Gastroesophageal sphincter (tissue), 4 donors: ENCODE results near the gene VASN. TPM values are rescaled to one million over a fixed set of nuclear protein-coding genes. Genes with fewer than 3 reads are reported as not detected.

Source experiments
- ATAC-seq: fragments of 150-250 bp; one replicate; pipeline ENCODE4 v1.9.1; 2016; ENCODE audit warnings: mild to moderate bottlenecking, moderate library complexity
- H3K27ac ChIP-seq, 4 donors: fragments of 200-600 bp; sonication (generic) in 3 of 4; 1 replicate in 3 of 4; 2 replicates in 1 of 4; pipeline ENCODE4 v1.5.1; 2016 to 2019
- H3K27me3 ChIP-seq: fragments of 200-600 bp; sonication (generic); one replicate; pipeline ENCODE4 v1.5.1; 2019
- H3K36me3 ChIP-seq, 2 donors: fragments of 200-600 bp; sonication (generic); one replicate each; pipeline ENCODE4 v1.5.1; 2019; ENCODE audit warnings: control low read depth in 1 of 2
- H3K4me1 ChIP-seq, 3 donors: fragments of 200-600 bp; sonication (generic); 1 replicate in 2 of 3; 2 replicates in 1 of 3; pipeline ENCODE4 v1.5.1; 2016 to 2019; ENCODE audit warnings: control low read depth in 2 of 3
- H3K4me3 ChIP-seq, 2 donors: fragments of 200-600 bp; sonication (generic); one replicate each; pipeline ENCODE4 v1.5.1; 2019; ENCODE audit warnings: mild to moderate bottlenecking in 1 of 2, moderate library complexity in 1 of 2
- H3K9me3 ChIP-seq, 3 donors: fragments of 200-600 bp; sonication (generic); one replicate each; pipeline ENCODE4 v1.5.1; 2017 to 2019; ENCODE audit warnings: control low read depth in 2 of 3
- EP300 ChIP-seq: sonication (generic); formaldehyde crosslinking; IDR thresholded peaks from one replicate; pipeline ENCODE4 v1.6.1; 2017; ENCODE audit warnings: antibody characterized with exemption, mild to moderate bottlenecking
- POLR2A ChIP-seq, 2 donors: fragments of 450-650 bp; IDR thresholded peaks; one replicate each; pipeline ENCODE4 v1.6.1; 2017; ENCODE audit warnings: antibody characterized with exemption in 2 of 2, mild to moderate bottlenecking in 2 of 2, moderate library complexity in 1 of 2
- POLR2AphosphoS5 ChIP-seq: sonication (generic); formaldehyde crosslinking; IDR thresholded peaks from one replicate; pipeline ENCODE4 v1.6.1; 2017; ENCODE audit warnings: antibody characterized with exemption
- WGBS, 2 donors: methylation state at CpG; one replicate each; pipeline ENCODE4 v1.1.5; 2018; ENCODE audit warnings: low coverage in 1 of 2; 5-methylcytosine and 5-hydroxymethylcytosine counted together
- total RNA-seq, 4 donors: library from RNA; depleted of rRNA; stranded (reverse); fragments of >200 nt; gene quantifications; one replicate each; pipeline ENCODE4 v1.1.0, GENCODE V29; 2016
- TF ChIP-seq, protein P1 (sequence below), 4 experiments: fragments of 200-600 bp in 2 of 4; fragments of 450-650 bp in 2 of 4; sonication (generic) in 1 of 4; IDR thresholded peaks; one replicate each; pipeline ENCODE4 v1.5.1; 2017 to 2019; ENCODE audit warnings: antibody characterized with exemption in 4 of 4, mild to moderate bottlenecking in 2 of 4, moderate library complexity in 2 of 4

VASN gene
- total RNA-seq, 4 donors from 2014 or later = 6.8 to 35.8 (median 19.9) TPM

DNA sequence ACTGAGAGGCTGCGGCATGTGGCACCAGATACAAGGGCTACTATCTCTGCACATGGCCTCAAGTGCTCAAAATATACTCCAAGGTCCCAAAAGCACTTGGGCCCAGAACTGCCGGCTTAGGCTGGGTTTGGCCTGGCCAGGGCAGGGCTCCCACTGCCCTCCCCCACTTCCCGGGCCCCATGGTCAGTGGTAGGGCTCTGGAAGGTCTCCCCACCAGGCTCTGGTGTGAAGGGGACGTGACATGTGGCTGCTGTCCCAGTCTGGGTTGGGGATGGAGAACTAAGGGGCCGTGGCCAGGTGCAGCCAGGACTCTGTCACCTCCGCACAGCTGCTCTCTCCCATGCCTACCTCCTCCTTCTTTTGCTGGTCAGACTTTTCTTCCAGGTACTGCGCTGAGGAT, 14.8 kb upstream of the VASN start:
- peaks cover 0 to 65% of the 10 kb centered on the region in 2 donors for H3K36me3 ChIP-seq
- WGBS, 2 donors = 92 to 94% methylated on average over 2 to 4 of the region's 7 CpGs
- no peak overlapping the region for H3K4me3 ChIP-seq
- H3K9me3 ChIP-seq = no peaks in the 10 kb centered on the region
- peaks cover 0 to 6% (median 0%) of the 10 kb centered on the region in 3 donors for H3K4me1 ChIP-seq
- H3K27me3 ChIP-seq = no peaks in the 10 kb centered on the region
- TF ChIP-seq, protein P1, sequence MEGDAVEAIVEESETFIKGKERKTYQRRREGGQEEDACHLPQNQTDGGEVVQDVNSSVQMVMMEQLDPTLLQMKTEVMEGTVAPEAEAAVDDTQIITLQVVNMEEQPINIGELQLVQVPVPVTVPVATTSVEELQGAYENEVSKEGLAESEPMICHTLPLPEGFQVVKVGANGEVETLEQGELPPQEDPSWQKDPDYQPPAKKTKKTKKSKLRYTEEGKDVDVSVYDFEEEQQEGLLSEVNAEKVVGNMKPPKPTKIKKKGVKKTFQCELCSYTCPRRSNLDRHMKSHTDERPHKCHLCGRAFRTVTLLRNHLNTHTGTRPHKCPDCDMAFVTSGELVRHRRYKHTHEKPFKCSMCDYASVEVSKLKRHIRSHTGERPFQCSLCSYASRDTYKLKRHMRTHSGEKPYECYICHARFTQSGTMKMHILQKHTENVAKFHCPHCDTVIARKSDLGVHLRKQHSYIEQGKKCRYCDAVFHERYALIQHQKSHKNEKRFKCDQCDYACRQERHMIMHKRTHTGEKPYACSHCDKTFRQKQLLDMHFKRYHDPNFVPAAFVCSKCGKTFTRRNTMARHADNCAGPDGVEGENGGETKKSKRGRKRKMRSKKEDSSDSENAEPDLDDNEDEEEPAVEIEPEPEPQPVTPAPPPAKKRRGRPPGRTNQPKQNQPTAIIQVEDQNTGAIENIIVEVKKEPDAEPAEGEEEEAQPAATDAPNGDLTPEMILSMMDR (IDR thresholded peaks at IDR 0.05) = no peak
- TF ChIP-seq POLR2AphosphoS5 (no peak), EP300 (no peak), POLR2A (IDR thresholded peaks at IDR 0.05) (no peak)
- no peak for ATAC-seq
- no peak overlapping the region for H3K27ac ChIP-seq

DNA sequence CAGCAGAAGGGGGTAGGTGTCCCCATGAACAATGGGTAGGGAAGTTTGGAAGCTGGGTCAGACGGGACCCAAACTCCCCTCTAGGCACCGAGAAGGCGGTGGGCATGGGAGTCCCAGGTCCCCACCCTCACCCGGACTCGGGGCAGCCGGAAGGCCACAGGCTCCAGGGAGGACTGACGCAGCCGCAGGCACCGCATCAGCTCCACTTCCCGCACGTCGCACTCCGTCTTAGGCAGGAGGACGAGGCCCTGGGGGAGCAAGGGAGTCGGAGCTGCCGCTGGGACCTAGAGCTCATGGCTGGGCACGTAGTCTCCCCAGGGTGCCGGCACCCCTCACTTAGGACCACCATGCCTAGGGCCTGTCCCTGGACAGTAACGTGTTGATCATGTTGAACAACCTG, 13.4 kb upstream of the VASN start:
- Histone ChIP-seq H3K36me3 (peaks cover 0 to 80% of the 10 kb centered on the region in 2 donors), H3K4me3 (no peak overlapping the region), H3K27ac (no peak overlapping the region), H3K27me3 (no peaks in the 10 kb centered on the region), H3K9me3 (no peaks in the 10 kb centered on the region), H3K4me1 (peaks cover 0 to 6% (median 0%) of the 10 kb centered on the region in 3 donors)
- TF ChIP-seq POLR2A (IDR thresholded peaks at IDR 0.05) (no peak), EP300 (no peak), POLR2AphosphoS5 (no peak)
- TF ChIP-seq, protein P1 (IDR thresholded peaks at IDR 0.05) = no peak
- WGBS, 2 donors = 92 to 100% methylated on average over 3 to 5 of the region's 19 CpGs
- ATAC-seq = no peak

DNA sequence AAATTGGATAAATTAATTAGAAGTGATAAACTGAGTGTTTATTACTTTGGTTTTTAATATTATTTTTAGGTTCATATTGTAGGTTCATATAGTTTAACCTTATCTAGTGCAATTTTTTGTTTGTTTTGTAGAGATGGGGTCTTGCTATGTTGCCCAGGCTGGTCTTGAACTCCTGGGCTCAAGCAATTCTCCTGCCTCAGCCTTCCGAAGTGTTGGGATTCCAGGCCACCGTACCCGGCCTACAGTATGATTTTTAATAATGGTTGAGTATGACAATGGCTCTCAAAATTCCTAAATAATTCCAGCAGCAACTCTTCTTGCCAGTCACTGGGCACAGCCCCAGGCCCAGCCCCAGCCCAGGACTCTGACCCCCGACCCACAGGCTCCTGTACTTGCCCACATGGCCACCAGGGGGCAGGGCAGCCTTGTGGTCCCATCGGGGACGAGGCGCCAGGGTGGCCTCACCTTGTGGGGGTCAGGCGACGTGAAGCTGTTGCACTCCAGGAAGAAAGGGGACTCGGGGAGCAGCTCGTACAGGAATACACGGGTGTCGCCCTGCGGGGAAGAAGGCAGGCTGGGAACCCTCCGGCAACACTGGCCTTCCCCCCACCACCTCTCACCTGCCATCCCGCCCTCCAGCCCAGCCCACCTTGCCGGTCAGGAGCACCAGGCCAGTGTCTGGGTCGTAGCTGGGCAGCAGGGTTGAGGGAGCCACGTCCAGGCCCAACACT, 12.7 kb upstream of the VASN start:
- Histone ChIP-seq H3K4me1 (peaks cover 0 to 6% (median 0%) of the 10 kb centered on the region in 3 donors), H3K27ac (no peak overlapping the region), H3K36me3 (peaks cover 0 to 82% of the 10 kb centered on the region in 2 donors), H3K4me3 (no peak overlapping the region), H3K9me3 (no peaks in the 10 kb centered on the region), H3K27me3 (no peaks in the 10 kb centered on the region)
- no peak for TF ChIP-seq POLR2A (IDR thresholded peaks at IDR 0.05)
- TF ChIP-seq POLR2AphosphoS5 = no peak
- TF ChIP-seq, protein P1 (IDR thresholded peaks at IDR 0.05) = peak in 2 of 4 experiments; percentile 96 to 99
- TF ChIP-seq EP300 = no peak
- 30 to 76% methylated on average over 2 to 3 of the region's 19 CpGs for WGBS, 2 donors
- peak; percentile 65 for ATAC-seq

DNA sequence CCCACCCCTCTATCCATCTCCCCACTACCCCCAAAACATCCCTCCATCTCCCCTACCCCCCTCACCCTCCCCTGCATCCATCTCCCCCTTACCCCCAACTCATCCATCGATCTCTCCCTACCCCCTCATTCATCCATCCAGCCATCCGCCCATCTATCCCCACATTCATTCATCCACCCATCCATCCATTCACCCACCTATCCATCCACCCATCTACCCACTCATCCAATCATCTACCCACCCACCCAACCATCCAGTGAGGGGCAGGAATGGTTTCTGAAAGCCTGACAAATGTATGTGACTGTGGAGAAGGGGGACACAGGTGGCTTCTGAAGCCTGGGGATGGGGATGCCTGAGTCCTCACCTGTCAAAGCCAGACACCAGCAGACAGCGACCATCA, 11.7 kb upstream of the VASN start:
- TF ChIP-seq EP300 (no peak), POLR2A (IDR thresholded peaks at IDR 0.05) (no peak), POLR2AphosphoS5 (no peak)
- TF ChIP-seq, protein P1 (IDR thresholded peaks at IDR 0.05) = no peak
- Histone ChIP-seq H3K4me1 (peaks cover 0 to 6% (median 0%) of the 10 kb centered on the region in 3 donors), H3K27me3 (no peaks in the 10 kb centered on the region), H3K36me3 (peaks cover 0 to 82% of the 10 kb centered on the region in 2 donors), H3K9me3 (no peaks in the 10 kb centered on the region), H3K4me3 (no peak overlapping the region), H3K27ac (no peak overlapping the region)
- 83% methylated on average over 1 of the region's 3 CpGs; no CpG with 5 or more reads in 1 of the 2 donors for WGBS, 2 donors
- no peak for ATAC-seq

DNA sequence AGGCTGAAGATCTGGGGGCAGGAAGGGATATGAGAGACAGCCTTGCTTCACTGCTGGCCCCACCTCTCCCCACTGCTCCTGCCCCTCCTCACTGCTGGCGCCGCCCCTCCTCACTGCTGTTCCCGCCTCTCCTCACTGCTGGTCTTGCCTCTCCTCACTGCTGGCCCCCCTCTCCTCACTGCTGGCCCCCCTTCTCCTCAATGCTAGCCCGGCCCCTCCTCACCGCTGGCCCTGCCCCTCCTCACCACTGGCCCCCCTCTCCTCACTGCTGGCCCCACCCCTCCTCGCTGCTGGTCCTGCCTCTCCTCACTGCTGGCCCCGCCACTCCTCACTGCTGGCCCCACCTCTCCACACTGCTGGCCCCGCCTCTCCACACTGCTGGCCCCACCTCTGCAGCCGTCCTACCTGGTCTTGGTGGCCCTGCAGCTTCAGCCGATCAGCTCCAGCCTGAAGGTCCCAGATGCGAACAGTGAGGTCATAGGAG, 11.1 kb upstream of the VASN start:
- Histone ChIP-seq H3K4me1 (peaks cover 0 to 6% (median 0%) of the 10 kb centered on the region in 3 donors), H3K4me3 (no peak overlapping the region), H3K9me3 (no peaks in the 10 kb centered on the region), H3K36me3 (peaks cover 0 to 85% of the 10 kb centered on the region in 2 donors), H3K27ac (no peak overlapping the region), H3K27me3 (no peaks in the 10 kb centered on the region)
- TF ChIP-seq POLR2A (IDR thresholded peaks at IDR 0.05) (no peak), POLR2AphosphoS5 (no peak), EP300 (no peak)
- TF ChIP-seq, protein P1 (IDR thresholded peaks at IDR 0.05) = no peak
- 69 to 100% methylated on average over 2 to 3 of the region's 11 CpGs for WGBS, 2 donors
- ATAC-seq = no peak
